ENCODE results near the gene PSMD12. TPM values are rescaled to one million over a fixed set of nuclear protein-coding genes. Genes with fewer than 3 reads are reported as not detected.
A peak's percentile ranks its signal among the peaks of the same experiment; 100 is the strongest.

The PSMD12 gene
- polyA plus RNA-seq, 1 experiment: 12.8 TPM

GRCh38 chr17:67359960-67360791, 6.2 kb downstream of the PSMD12 start:
- POLR2A ChIA-PET: no interaction called here
- no peak for DNase-seq (ENCODE audit: low read depth)
- TF ChIP-seq, protein P1, sequence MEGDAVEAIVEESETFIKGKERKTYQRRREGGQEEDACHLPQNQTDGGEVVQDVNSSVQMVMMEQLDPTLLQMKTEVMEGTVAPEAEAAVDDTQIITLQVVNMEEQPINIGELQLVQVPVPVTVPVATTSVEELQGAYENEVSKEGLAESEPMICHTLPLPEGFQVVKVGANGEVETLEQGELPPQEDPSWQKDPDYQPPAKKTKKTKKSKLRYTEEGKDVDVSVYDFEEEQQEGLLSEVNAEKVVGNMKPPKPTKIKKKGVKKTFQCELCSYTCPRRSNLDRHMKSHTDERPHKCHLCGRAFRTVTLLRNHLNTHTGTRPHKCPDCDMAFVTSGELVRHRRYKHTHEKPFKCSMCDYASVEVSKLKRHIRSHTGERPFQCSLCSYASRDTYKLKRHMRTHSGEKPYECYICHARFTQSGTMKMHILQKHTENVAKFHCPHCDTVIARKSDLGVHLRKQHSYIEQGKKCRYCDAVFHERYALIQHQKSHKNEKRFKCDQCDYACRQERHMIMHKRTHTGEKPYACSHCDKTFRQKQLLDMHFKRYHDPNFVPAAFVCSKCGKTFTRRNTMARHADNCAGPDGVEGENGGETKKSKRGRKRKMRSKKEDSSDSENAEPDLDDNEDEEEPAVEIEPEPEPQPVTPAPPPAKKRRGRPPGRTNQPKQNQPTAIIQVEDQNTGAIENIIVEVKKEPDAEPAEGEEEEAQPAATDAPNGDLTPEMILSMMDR (IDR thresholded peaks at IDR 0.05; ENCODE audit: insufficient read depth, low read depth, low read length): peak; percentile 44
- Histone ChIP-seq H3K4me3 (ENCODE audit: low read depth, low read length) (no peak overlapping the region), H3K27me3 (ENCODE audit: control insufficient read depth, insufficient read depth, low read length) (no peaks in the 10 kb centered on the region), H3K36me3 (ENCODE audit: control insufficient read depth, insufficient read depth, low read length) (peaks cover 3% of the 10 kb centered on the region; the same call in 1 of the 2 replicates)
- CTCF ChIA-PET: interaction anchor here (0.6 to 1.2 kb wide), 4 partner anchors 9 to 270 kb away, joined by 3 to 5 read pairs (median 3); no protein-coding TSS in a partner anchor

DNA sequence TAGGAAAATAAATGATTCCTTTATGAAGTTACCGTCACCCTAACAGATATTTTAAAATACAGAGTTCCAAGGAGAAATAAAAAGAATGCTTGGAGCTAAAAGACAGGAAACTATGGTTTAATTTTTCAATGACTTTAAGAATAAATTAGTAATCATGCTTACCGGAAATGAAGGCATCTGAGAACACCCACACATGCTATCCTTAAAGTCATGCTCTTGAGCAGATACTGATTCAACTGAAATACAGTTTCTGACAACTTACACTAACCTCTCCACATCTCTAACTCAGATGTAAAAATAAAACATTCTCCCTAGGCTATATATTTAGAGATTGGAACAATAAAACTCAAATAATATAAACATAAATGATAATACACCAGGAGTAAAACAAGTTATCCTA, 7.8 kb downstream of the PSMD12 start:
- Histone ChIP-seq H3K36me3 (ENCODE audit: control insufficient read depth, insufficient read depth, low read length) (peaks cover 6% of the 10 kb centered on the region), H3K4me3 (ENCODE audit: low read depth, low read length) (no peak overlapping the region), H3K27me3 (ENCODE audit: control insufficient read depth, insufficient read depth, low read length) (no peaks in the 10 kb centered on the region)
- ChIA-PET POLR2A (no interaction called here), CTCF (interaction anchor here (1.4 kb wide), 1 partner anchor 10 kb away, joined by 3 read pairs; no protein-coding TSS in a partner anchor)
- no peak for DNase-seq (ENCODE audit: low read depth)
- TF ChIP-seq, protein P1 (IDR thresholded peaks at IDR 0.05; ENCODE audit: insufficient read depth, low read depth, low read length): no peak

DNA sequence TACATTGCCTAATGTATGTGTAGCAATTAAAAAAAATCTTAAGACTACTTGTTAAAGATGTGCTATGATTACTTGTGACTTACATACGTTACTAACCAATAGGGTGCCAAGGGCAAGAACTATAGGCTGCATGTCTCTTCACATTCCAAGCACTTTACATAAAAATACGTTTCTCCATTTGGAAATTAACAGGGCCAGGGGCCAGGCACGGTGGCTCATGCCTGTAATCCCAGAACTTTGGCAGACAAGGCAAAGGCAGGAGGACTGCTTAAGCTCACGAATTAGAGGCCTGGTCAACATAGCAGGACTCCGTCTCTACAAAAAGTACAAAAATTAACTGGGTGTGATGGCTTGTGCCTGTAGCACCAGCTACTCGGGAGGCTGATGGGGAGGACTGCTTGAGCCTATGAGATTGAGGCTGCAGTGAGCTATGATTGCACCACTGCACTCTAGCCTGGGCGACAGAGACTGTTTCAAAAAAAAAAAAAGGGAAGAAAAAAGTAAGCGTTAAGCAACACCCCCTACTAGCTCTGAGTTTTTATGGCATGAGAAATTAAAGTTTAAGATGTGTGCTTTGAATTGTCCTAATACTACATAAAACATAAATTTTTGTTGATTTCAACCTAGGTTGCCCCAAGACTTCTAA, 12.3 kb downstream of the PSMD12 start:
- TF ChIP-seq, protein P1 (IDR thresholded peaks at IDR 0.05; ENCODE audit: insufficient read depth, low read depth, low read length): no peak
- ChIA-PET POLR2A (no interaction called here), CTCF (interaction anchor here (2.8 kb wide), 1 partner anchor 21 kb away, joined by 9 read pairs; no protein-coding TSS in a partner anchor)
- Histone ChIP-seq H3K27me3 (ENCODE audit: control insufficient read depth, insufficient read depth, low read length) (no peaks in the 10 kb centered on the region), H3K4me3 (ENCODE audit: low read depth, low read length) (no peak overlapping the region), H3K36me3 (ENCODE audit: control insufficient read depth, insufficient read depth, low read length) (peaks cover 9% of the 10 kb centered on the region)
- no peak for DNase-seq (ENCODE audit: low read depth)

- CTCF ChIA-PET: interaction anchor here (0.7 to 2.8 kb wide), 2 partner anchors 13 to 22 kb away, joined by 3 to 9 read pairs; no protein-coding TSS in a partner anchor
- TF ChIP-seq, protein P1 (IDR thresholded peaks at IDR 0.05; ENCODE audit: insufficient read depth, low read depth, low read length): no peak
- Histone ChIP-seq H3K4me3 (ENCODE audit: low read depth, low read length) (no peak overlapping the region), H3K36me3 (ENCODE audit: control insufficient read depth, insufficient read depth, low read length) (peaks cover 11% of the 10 kb centered on the region), H3K27me3 (ENCODE audit: control insufficient read depth, insufficient read depth, low read length) (no peaks in the 10 kb centered on the region)
- POLR2A ChIA-PET: interaction anchor here (0.6 kb wide), 1 partner anchor 8 kb away, joined by 4 read pairs; no protein-coding TSS in a partner anchor
- no peak for DNase-seq (ENCODE audit: low read depth)
Measured at GRCh38 chr17:67353161-67353560, 13.2 kb downstream of the PSMD12 start.

DNA sequence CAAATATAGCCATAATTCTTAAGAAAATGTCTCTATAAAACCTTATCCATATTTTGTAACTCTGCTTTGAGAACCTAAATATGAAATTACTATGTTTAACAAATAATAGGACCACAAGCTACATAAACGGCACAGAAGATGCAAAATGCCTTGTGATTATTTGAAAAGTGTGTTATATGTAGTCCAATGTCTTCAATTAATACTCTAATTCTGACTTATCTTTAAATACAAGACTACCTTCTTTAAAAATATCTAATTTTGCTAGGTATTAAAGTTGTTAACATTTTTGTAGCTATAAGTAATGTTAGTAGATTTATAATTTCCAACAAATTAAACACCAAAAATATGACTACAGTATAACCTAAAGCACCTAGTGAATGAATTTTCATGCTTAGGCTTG, 17.0 kb downstream of the PSMD12 start:
- no peak for DNase-seq (ENCODE audit: low read depth)
- CTCF ChIA-PET: interaction anchor here (1.1 kb wide), 1 partner anchor 9 kb away, joined by 3 read pairs; no protein-coding TSS in a partner anchor
- peaks cover 11% of the 10 kb centered on the region for H3K36me3 ChIP-seq (ENCODE audit: control insufficient read depth, insufficient read depth, low read length)
- no peak overlapping the region for H3K4me3 ChIP-seq (ENCODE audit: low read depth, low read length)
- POLR2A ChIA-PET: no interaction called here
- no peaks in the 10 kb centered on the region for H3K27me3 ChIP-seq (ENCODE audit: control insufficient read depth, insufficient read depth, low read length)
- TF ChIP-seq, protein P1 (IDR thresholded peaks at IDR 0.05; ENCODE audit: insufficient read depth, low read depth, low read length): no peak

Data from BJ (cell line).